Cardiac fibroblast (primary cell): Measurements from ENCODE around the gene DOK1.

Experiments used
- DNase-seq, 2 donors: peaks; one replicate each; pipeline versions ENCODE4 v3.0.0 to v3.0.0-alpha.2; 2010; ENCODE audit warnings: low read depth in 2 of 2
- H3K4me3 ChIP-seq, 2 donors: replicated peaks in 1 of 2; 1 replicate in 1 of 2; 2 replicates in 1 of 2; pipeline ENCODE4 v1.5.1; 2011; ENCODE audit warnings: low read depth in 2 of 2, low read length in 2 of 2, mild to moderate bottlenecking in 2 of 2, moderate library complexity in 1 of 2
- TF ChIP-seq, protein P1 (sequence below): IDR thresholded peaks from one replicate; pipeline ENCODE4 v1.5.1; 2011; ENCODE audit warnings: low read depth, mild to moderate bottlenecking, low read length, inconsistent platforms

The DOK1 gene

DNA sequence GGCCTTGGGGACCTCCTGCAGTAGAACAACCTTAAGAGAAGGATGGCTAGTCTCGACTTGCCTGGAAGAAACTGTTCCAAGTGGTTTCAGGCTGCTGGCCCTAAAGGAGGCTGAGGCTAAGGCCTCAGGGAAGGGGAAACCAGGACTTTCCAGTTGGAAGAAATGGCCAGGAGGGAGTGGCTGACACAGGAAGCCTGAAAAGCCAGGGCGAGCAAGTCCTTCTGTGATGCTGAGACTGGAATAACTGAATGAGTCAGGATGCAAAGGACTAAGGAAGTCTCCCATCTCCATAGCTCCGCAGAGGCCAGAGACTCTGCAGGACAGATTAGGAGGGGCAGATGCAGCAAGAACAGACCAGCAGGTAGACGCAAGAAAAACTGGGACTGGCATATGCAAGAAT is 17.4 kb upstream of the DOK1 start:
- TF ChIP-seq, protein P1, sequence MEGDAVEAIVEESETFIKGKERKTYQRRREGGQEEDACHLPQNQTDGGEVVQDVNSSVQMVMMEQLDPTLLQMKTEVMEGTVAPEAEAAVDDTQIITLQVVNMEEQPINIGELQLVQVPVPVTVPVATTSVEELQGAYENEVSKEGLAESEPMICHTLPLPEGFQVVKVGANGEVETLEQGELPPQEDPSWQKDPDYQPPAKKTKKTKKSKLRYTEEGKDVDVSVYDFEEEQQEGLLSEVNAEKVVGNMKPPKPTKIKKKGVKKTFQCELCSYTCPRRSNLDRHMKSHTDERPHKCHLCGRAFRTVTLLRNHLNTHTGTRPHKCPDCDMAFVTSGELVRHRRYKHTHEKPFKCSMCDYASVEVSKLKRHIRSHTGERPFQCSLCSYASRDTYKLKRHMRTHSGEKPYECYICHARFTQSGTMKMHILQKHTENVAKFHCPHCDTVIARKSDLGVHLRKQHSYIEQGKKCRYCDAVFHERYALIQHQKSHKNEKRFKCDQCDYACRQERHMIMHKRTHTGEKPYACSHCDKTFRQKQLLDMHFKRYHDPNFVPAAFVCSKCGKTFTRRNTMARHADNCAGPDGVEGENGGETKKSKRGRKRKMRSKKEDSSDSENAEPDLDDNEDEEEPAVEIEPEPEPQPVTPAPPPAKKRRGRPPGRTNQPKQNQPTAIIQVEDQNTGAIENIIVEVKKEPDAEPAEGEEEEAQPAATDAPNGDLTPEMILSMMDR, result no peak
- peak in 1 of 2 donors; percentile 29 for DNase-seq

DNA sequence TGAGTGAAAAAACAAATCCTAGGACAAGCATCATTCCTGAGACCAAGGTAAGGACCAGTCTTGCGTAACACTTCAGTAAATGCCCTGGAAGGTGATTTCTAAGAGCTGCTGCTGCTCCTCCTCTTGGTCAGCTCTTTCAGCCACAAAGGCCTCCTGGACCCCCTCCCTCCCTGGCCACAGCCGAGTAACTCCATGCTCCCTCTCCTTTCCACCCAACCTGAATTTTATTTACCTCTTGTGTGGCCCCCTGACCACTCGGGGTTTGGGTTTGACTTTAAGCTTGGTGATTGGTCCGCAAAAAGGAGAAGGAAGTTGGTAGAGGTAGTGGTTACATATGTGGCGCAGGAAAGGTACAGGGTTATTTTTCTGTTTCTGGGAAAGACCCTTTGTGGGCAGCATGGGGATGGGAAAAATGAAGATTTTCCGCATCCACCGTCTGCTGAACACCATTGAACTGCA is 15.6 kb upstream of the DOK1 start:
- no peak overlapping the region for H3K4me3 ChIP-seq
- TF ChIP-seq, protein P1, result no peak
- DNase-seq, result no peak

More for the DNA sequence above, 17.4 kb upstream of the DOK1 start:
- H3K4me3 ChIP-seq, result no peak overlapping the region

DNA sequence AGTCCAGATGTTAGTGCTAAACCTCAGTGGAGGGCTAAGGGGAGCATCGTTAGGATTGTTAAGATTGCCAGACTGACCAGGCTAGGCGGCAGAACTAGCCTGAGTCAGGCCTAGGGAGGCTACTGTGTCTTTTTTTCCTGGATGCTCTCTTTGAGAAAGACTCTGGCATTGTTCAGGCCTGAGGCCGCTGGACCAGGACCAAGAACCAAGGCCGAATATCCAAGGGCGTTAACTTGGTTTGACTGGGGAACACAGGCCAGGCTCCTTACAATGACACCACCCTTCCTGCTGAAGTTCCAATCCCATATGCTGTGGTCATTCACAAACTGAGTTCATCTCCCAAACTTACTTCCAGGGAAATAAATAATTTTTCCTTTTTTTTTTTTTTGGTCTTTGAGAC is 14.2 kb upstream of the DOK1 start:
- no peak overlapping the region for H3K4me3 ChIP-seq
- no peak for DNase-seq
- TF ChIP-seq, protein P1, result no peak

DNA sequence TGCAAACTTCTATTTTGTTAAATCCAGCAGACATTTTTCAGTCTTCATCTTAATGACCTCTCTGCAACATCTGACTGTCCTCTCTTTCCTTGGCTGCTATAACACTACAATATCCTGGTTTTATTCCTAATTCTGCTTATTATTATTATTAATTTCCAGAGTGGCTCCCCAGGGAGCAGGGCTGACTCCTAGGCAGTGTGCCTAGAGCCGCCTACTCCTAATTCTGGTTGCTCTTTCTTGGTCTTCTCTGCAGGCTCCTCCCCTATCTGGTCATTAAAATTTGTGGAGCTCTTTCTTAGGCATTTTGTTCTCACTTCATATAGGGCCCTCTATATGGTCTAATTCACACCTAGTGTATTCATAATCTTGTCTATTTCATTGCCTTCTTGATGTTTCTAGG is 11.5 kb upstream of the DOK1 start:
- TF ChIP-seq, protein P1, result no peak
- DNase-seq, result no peak
- H3K4me3 ChIP-seq, result no peak overlapping the region

DNA sequence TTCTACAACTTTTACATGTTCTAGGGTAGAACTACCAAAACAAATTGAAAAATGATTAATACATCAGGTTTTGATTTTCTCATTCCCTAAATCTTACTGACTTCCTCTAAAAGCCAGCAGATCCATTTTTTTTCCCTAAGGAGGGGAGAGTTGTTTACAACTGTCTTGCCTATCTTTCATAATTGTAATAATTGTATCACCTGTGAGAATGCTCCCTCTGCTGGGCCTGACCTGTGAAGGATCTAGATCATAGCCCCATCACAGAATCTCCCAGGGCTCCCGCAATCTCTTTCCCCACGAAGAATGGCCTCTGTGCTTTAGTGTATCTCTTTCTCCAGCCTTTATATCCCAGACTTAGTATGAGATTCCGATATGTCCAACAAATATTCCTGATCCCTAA is 9.9 kb upstream of the DOK1 start:
- TF ChIP-seq, protein P1, result no peak
- DNase-seq, result no peak
- no peak overlapping the region for H3K4me3 ChIP-seq

DNA sequence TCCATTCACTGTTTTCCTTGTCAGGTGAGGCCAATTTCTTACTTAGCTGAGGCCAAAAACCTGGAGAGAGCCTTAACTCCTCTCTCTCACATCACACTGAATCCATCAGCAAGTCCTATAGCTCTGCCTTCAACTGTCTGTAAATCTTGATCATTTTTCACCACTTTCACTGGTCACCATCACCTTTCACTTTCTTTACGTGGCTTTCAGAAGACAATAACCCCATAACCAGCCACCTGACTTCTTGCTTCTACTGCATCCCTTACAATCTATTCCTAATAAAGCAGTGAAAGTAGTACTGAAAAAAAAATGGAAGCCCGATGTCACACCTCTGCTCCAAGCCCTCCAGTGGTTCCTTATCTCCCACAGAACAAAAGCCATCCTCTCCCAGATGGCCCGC is 8.5 kb upstream of the DOK1 start:
- TF ChIP-seq, protein P1, result no peak
- no peak for DNase-seq
- H3K4me3 ChIP-seq, result no peak overlapping the region

DNA sequence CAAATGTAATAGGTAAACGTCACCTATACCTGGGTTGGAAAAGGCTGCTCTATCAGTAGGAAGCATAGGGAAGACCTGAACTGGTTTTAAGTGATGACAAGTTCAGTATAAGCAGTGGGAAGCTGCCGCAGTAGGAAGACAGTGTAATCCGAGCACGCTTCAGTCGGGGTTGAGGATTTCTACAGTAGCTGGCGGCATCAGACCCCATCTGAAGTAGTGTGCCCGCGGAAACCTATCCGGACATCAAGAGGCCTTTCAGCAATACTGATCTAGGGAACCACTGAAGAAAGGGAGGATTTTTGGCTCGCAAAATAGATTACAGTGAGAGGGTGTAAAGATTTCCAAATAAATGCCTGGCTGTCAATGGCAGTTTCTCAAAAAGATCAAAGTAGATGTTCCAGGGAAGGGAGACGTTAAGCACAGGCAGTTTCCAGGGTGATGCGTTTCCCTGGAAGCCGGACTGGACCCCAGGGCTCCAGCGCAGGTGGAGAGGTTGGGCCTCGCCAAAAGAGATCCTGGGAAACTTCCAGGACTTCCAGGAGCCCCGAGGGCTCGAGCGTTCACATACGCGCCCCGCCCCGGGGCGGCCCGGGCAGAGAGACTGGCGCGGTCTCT is 6.1 kb upstream of the DOK1 start:
- DNase-seq, result no peak
- TF ChIP-seq, protein P1, result no peak
- peak overlapping the region; percentile 54 to 66 for H3K4me3 ChIP-seq
